Measurements from ENCODE around the gene EFCAB5. TPM values are rescaled to one million over a fixed set of nuclear protein-coding genes. Genes with fewer than 3 reads are reported as not detected.

EFCAB5 gene
- total and polyA plus RNA-seq, 4 donors, result under 0.01 to 0.05 TPM; not detected in 2

- Histone ChIP-seq H3K9me3 (ENCODE audit: control insufficient read depth in 4 of 4, low read length in 3 of 4) (no peaks in the 10 kb centered on the region), H3K27me3 (ENCODE audit: control insufficient read depth in 4 of 4, insufficient read depth in 4 of 4, low read length in 3 of 4) (peaks cover 0 to 3% (median 0%) of the 10 kb centered on the region in 4 donors), H3K4me3 (ENCODE audit: low read depth in 1 of 3, low read length in 3 of 3) (no peak overlapping the region), H3K36me3 (ENCODE audit: control insufficient read depth in 4 of 4, insufficient read depth in 3 of 4, low read depth in 1 of 4, low read length in 3 of 4) (no peaks in the 10 kb centered on the region), H3K4me1 (ENCODE audit: control insufficient read depth in 4 of 4, insufficient read depth in 4 of 4, low read length in 3 of 4) (no peaks in the 10 kb centered on the region), H3K9ac (ENCODE audit: low read depth in 1 of 2, low read length in 2 of 2) (no peak overlapping the region), H3K27ac (ENCODE audit: low read depth in 1 of 2, low read length in 2 of 2) (no peak overlapping the region)
- WGBS, result 83% methylated on average over 2 of the region's 2 CpGs
- no peak for DNase-seq (ENCODE audit: low spot score)
- TF ChIP-seq YY1 (IDR thresholded peaks at IDR 0.05) (no peak), SP1 (IDR thresholded peaks at IDR 0.05) (no peak)
Measured at GRCh38 chr17:30074254-30074653, 132.8 kb downstream of the EFCAB5 start.

GRCh38 chr17:30074730-30075129 lies 133.3 kb downstream of the EFCAB5 start:
- Histone ChIP-seq H3K9ac (ENCODE audit: low read depth in 1 of 2, low read length in 2 of 2) (no peak overlapping the region), H3K9me3 (ENCODE audit: control insufficient read depth in 4 of 4, low read length in 3 of 4) (no peaks in the 10 kb centered on the region), H3K27me3 (ENCODE audit: control insufficient read depth in 4 of 4, insufficient read depth in 4 of 4, low read length in 3 of 4) (peaks cover 0 to 3% (median 0%) of the 10 kb centered on the region in 4 donors), H3K4me1 (ENCODE audit: control insufficient read depth in 4 of 4, insufficient read depth in 4 of 4, low read length in 3 of 4) (no peaks in the 10 kb centered on the region), H3K4me3 (ENCODE audit: low read depth in 1 of 3, low read length in 3 of 3) (no peak overlapping the region), H3K36me3 (ENCODE audit: control insufficient read depth in 4 of 4, insufficient read depth in 3 of 4, low read depth in 1 of 4, low read length in 3 of 4) (no peaks in the 10 kb centered on the region), H3K27ac (ENCODE audit: low read depth in 1 of 2, low read length in 2 of 2) (no peak overlapping the region)
- TF ChIP-seq TAF1 (conservative IDR thresholded peaks at IDR 0.05), result no peak
- TF ChIP-seq HNF4A (conservative IDR thresholded peaks at IDR 0.05), result no peak
- no peak for TF ChIP-seq EGR1 (IDR thresholded peaks at IDR 0.05; ENCODE audit: low read depth in 2 of 2)
- TF ChIP-seq YY1 (IDR thresholded peaks at IDR 0.05), result no peak
- no peak for TF ChIP-seq HNF4G (IDR thresholded peaks at IDR 0.05)
- no peak for TF ChIP-seq ZBTB33 (IDR thresholded peaks at IDR 0.05)
- TF ChIP-seq RAD21 (IDR thresholded peaks at IDR 0.05), result no peak
- TF ChIP-seq ATF3 (IDR thresholded peaks at IDR 0.05), result no peak
- TF ChIP-seq FOXA2 (IDR thresholded peaks at IDR 0.05), result no peak
- TF ChIP-seq MAX (IDR thresholded peaks at IDR 0.05), result no peak
- TF ChIP-seq REST (IDR thresholded peaks at IDR 0.05), result no peak
- TF ChIP-seq RXRA (IDR thresholded peaks at IDR 0.05), result no peak
- no peak for TF ChIP-seq SP1 (IDR thresholded peaks at IDR 0.05)
- TF ChIP-seq NR2F2 (IDR thresholded peaks at IDR 0.05), result no peak
- no peak for TF ChIP-seq GABPA (IDR thresholded peaks at IDR 0.05 in 1 of 2, conservative IDR thresholded peaks at IDR 0.05 in 1 of 2)
- no peak for TF ChIP-seq JUND (IDR thresholded peaks at IDR 0.05)
- WGBS, result 91% methylated on average over 2 of the region's 2 CpGs
- no peak for DNase-seq (ENCODE audit: low spot score)
